HEK293T (cell line): ENCODE results near the gene TRIP11.

Experiments
- CTCF ChIA-PET: fragments of 350-600 bp; formaldehyde crosslinking; extraction: SDS; loops from one replicate; lab custom pipeline; 2021; ENCODE audit warnings: antibody characterized with exemption, inconsistent platforms; lab: Yijun Ruan, JAX
- POLR2A ChIA-PET: fragments of 350-600 bp; formaldehyde crosslinking; extraction: SDS; loops from one replicate; lab custom pipeline; 2020; ENCODE audit warnings: antibody characterized with exemption, inconsistent platforms; lab: Yijun Ruan, JAX
- DNase-seq: peaks from one replicate; pipeline ENCODE4 v3.0.0; 2012; ENCODE audit warnings: mixed read lengths; ENCODE audit errors: extremely low spot score
- ARNT ChIP-seq: fragments of 450-650 bp; IDR thresholded peaks from 2 replicates; pipeline ENCODE4 v1.6.1; 2017; ENCODE audit warnings: mild to moderate bottlenecking
- BHLHE40 ChIP-seq: fragments of 450-650 bp; IDR thresholded peaks from 2 replicates; pipeline ENCODE4 v1.6.1; 2016; ENCODE audit warnings: mild to moderate bottlenecking, moderate library complexity, borderline replicate concordance
- CTBP1 ChIP-seq: fragments of 450-650 bp; IDR thresholded peaks from 2 replicates; pipeline ENCODE4 v1.6.1; 2016; ENCODE audit warnings: borderline replicate concordance
- ELF4 ChIP-seq: fragments of 450-650 bp; IDR thresholded peaks from 2 replicates; pipeline ENCODE4 v1.6.1; 2017; ENCODE audit warnings: antibody characterized with exemption
- FOXA1 ChIP-seq: fragments of 450-650 bp; IDR thresholded peaks from 2 replicates; pipeline ENCODE4 v1.6.1; 2016; ENCODE audit warnings: mild to moderate bottlenecking
- FOXK2 ChIP-seq: fragments of 450-650 bp; IDR thresholded peaks from 2 replicates; pipeline ENCODE4 v1.6.1; 2016; ENCODE audit warnings: mild to moderate bottlenecking
- FOXM1 ChIP-seq: fragments of 450-650 bp; IDR thresholded peaks from 2 replicates; pipeline ENCODE4 v1.6.1; 2017; ENCODE audit warnings: mild to moderate bottlenecking, borderline replicate concordance
- HDGF ChIP-seq: fragments of 450-650 bp; IDR thresholded peaks from 2 replicates; pipeline ENCODE4 v1.6.1; 2017; ENCODE audit warnings: antibody characterized with exemption, borderline replicate concordance
- L3MBTL2 ChIP-seq: fragments of 450-650 bp; conservative IDR thresholded peaks from 2 replicates; pipeline ENCODE4 v1.6.1; 2016; ENCODE audit warnings: mild to moderate bottlenecking
- LEF1 ChIP-seq: fragments of 450-650 bp; IDR thresholded peaks from 2 replicates; pipeline ENCODE4 v1.6.1; 2017; ENCODE audit warnings: mild to moderate bottlenecking, borderline replicate concordance
- NFRKB ChIP-seq: fragments of 450-650 bp; IDR thresholded peaks from 2 replicates; pipeline ENCODE4 v1.6.1; 2016; ENCODE audit warnings: mild to moderate bottlenecking, moderate library complexity
- SP1 ChIP-seq: fragments of 450-650 bp; IDR thresholded peaks from 2 replicates; pipeline ENCODE4 v1.6.1; 2017
- SUZ12 ChIP-seq: fragments of 450-650 bp; IDR thresholded peaks from 2 replicates; pipeline ENCODE4 v1.6.1; 2016; ENCODE audit warnings: mild to moderate bottlenecking
- TARDBP ChIP-seq: fragments of 450-650 bp; IDR thresholded peaks from 2 replicates; pipeline ENCODE4 v1.6.1; 2016
- ZNF384 ChIP-seq: fragments of 450-650 bp; IDR thresholded peaks from 2 replicates; pipeline ENCODE4 v1.6.1; 2016
- TF ChIP-seq, protein P1 (sequence below): fragments of 450-650 bp; IDR thresholded peaks from 2 replicates; pipeline ENCODE4 v1.6.1; 2016

Gene TRIP11

DNA sequence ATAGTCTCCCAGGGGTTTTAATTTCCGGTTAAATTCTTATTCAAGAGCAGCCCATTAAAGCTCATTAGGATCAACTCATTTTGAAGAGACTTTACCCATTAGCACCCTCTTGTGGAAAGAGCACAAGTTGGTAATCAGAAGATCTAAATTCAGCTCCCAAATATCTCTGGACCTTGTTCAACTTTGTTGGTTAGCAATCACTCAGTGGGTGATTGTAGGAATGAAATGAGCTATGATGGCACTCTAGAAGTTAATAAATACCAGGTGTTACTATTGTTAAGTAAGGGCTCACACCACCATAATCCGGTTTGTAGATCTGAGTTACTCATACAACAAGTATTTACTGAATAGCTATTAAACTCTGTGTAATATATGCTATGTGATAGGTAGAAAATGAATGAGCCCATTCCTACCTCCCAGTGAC, 42.9 kb downstream of the TRIP11 start:
- ChIA-PET POLR2A (interaction anchor here (0.6 to 0.7 kb wide), 2 partner anchors 44 to 125 kb away, joined by 3 read pairs; partner anchors contain the start of genes CPSF2 and NDUFB1), CTCF (interaction anchor here (0.7 to 1.7 kb wide), 6 partner anchors 9 to 437 kb away, joined by 3 to 8 read pairs (median 4); no protein-coding TSS in a partner anchor)
- TF ChIP-seq SUZ12, result no peak
- TF ChIP-seq FOXM1, result no peak
- no peak for TF ChIP-seq LEF1
- TF ChIP-seq NFRKB, result no peak
- TF ChIP-seq, protein P1, sequence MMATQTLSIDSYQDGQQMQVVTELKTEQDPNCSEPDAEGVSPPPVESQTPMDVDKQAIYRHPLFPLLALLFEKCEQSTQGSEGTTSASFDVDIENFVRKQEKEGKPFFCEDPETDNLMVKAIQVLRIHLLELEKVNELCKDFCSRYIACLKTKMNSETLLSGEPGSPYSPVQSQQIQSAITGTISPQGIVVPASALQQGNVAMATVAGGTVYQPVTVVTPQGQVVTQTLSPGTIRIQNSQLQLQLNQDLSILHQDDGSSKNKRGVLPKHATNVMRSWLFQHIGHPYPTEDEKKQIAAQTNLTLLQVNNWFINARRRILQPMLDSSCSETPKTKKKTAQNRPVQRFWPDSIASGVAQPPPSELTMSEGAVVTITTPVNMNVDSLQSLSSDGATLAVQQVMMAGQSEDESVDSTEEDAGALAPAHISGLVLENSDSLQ, result no peak
- TF ChIP-seq CTBP1, result no peak
- TF ChIP-seq TARDBP, result no peak
- TF ChIP-seq ARNT, result no peak
- no peak for TF ChIP-seq ZNF384
- no peak for TF ChIP-seq SP1
- TF ChIP-seq FOXK2, result no peak
- TF ChIP-seq BHLHE40, result no peak
- no peak for TF ChIP-seq HDGF
- TF ChIP-seq FOXA1, result no peak
- TF ChIP-seq L3MBTL2, result no peak
- TF ChIP-seq ELF4, result no peak
- DNase-seq, result peak; percentile 27

DNA sequence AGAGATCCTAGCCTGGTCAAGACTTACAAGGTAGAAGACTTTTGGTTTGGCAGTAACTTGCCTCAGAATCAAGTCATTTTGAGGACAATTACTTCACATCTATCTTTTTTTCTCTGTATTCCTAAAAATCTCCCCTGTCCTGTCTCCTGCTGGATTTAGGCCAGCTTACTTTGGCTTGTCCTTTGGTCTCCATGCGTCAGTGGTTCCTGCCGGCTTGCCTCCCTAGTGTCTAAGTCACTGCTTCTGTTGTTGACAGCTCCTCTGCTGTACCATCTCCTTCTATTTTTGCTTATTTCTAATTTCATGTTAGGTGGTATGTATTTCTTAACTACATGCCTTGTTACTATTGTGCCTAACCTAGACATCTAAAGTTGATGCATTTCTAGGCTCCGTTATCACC, 52.7 kb downstream of the TRIP11 start:
- no peak for DNase-seq
- ChIA-PET POLR2A (no interaction called here), CTCF (no interaction called here)
- TF ChIP-seq SP1, result no peak
- no peak for TF ChIP-seq L3MBTL2
- TF ChIP-seq SUZ12, result no peak
- TF ChIP-seq CTBP1, result no peak
- TF ChIP-seq LEF1, result no peak
- TF ChIP-seq, protein P1, result no peak
- no peak for TF ChIP-seq HDGF
- TF ChIP-seq TARDBP, result no peak
- TF ChIP-seq FOXK2, result no peak
- TF ChIP-seq BHLHE40, result no peak

- CTCF ChIA-PET, result no interaction called here
- POLR2A ChIA-PET, result interaction anchor here (0.9 kb wide), 1 partner anchor 54 kb away, joined by 3 read pairs; the partner anchor contains the start of gene TRIP11
- DNase-seq, result no peak
- TF ChIP-seq LEF1 (no peak), SUZ12 (no peak), CTBP1 (no peak), SP1 (no peak), L3MBTL2 (no peak), ELF4 (no peak), TARDBP (no peak)
- TF ChIP-seq, protein P1, result no peak
These were observed 54.2 kb downstream of the TRIP11 start for GRCh38 chr14:91985521-91986255.

GRCh38 chr14:91985008-91985407, 54.9 kb downstream of the TRIP11 start:
- CTCF ChIA-PET, result no interaction called here
- TF ChIP-seq NFRKB (no peak), TARDBP (no peak), SUZ12 (no peak), FOXM1 (no peak), CTBP1 (no peak), SP1 (no peak), BHLHE40 (no peak), ARNT (no peak), LEF1 (no peak), HDGF (no peak), FOXA1 (no peak), FOXK2 (no peak), L3MBTL2 (no peak)
- TF ChIP-seq, protein P1, result no peak
- no peak for DNase-seq
- POLR2A ChIA-PET, result no interaction called here

DNA sequence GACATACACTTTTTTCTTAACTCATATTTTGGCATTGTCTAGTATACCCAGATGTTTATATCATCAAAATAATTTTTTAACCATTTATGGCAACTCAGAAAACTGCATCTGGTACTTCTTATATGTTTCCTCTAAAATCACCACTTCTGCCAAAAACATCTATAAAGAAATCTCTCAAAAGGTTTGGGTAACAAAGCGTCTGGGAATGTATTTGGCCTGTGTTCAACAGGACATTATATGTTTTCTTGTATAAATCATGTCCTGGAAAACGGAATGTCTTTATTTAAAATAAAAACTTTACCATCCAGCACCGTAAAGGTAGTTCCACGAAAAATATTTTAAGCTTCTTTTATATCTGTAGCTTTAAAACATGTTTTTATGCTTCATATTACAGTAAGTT, 56.3 kb downstream of the TRIP11 start:
- TF ChIP-seq FOXM1 (no peak), TARDBP (no peak), BHLHE40 (no peak), ELF4 (no peak)
- CTCF ChIA-PET, result no interaction called here
- DNase-seq, result no peak
- POLR2A ChIA-PET, result no interaction called here

DNA sequence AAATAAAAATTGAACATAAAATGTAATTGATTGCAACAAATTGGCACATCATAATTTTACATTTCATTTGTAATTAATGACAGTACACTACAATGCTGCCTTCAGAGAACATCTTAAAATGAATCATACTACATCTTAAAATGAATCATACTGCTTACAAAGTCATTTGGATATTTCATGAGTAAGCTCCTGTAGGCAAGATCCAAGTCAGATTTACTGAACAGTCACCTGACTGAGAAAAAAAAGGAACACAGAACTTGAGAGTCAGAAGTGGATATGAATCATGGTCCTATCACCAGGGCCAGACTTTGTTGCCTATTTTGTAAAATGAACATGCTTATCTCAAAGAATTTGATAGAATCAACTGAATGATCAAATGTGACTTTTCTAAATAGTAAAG, 59.7 kb downstream of the TRIP11 start:
- ChIA-PET POLR2A (no interaction called here), CTCF (no interaction called here)
- DNase-seq, result no peak
- TF ChIP-seq HDGF (no peak), LEF1 (no peak), TARDBP (no peak), FOXA1 (no peak), BHLHE40 (no peak), L3MBTL2 (no peak), FOXM1 (no peak), ARNT (no peak), ZNF384 (no peak), ELF4 (no peak), NFRKB (no peak), FOXK2 (no peak), SP1 (no peak), CTBP1 (no peak)
- TF ChIP-seq, protein P1, result no peak
